ENCODE measurements around the gene HIVEP3. TPM values are rescaled to one million over a fixed set of nuclear protein-coding genes. Genes with fewer than 3 reads are reported as not detected.

Gene HIVEP3
- total RNA-seq, 1 donor from 2014 or later: 38.9 TPM

- intact Hi-C loops (cut with micrococcal nuclease): loop anchor here (2.0 kb wide), 1 partner anchor 17 kb away; no protein-coding TSS in a partner anchor
These were observed 240.4 kb downstream of the HIVEP3 start for GRCh38 chr1:41678111-41678878.

DNA sequence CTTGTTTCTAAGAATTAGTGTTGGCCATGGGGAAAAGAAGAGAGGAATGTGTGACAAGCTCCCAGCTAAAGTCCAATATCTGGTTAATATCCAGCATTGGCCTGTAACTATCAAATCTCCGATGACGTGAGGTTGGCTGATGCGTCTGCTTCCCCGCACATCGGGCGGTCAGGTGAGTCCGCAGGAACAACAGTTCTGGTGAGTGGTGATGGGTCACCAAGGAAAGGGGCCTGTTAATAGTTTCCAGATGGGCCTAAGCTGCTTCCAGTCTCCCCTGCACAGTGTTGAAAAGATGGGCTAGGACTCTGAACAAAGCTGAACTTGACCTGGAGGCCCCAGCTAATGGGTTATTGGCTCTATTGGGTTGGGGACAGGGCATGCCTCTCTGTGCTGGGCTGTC, 241.1 kb downstream of the HIVEP3 start:
- intact Hi-C loops (cut with micrococcal nuclease): loop anchor here (2.0 kb wide), 1 partner anchor 17 kb away; no protein-coding TSS in a partner anchor

DNA sequence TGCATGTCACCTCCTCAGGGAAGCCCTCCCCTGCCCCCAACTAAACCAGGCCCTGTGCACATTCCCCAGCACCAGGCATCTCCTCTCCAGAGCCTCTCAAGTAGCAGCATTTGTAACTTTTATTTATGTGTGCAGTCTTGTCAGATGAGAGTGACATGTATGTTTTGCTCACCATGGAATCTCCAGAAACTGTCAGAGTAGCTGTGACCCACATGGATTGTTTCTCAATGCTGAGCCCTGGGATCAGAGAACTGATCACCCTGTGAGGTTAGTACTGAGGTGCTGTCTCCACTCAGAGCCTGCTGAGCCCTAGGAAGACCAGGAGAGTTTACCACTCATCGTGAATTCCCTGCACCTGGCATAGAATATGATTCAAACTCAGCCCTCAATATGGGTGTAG, 243.3 kb downstream of the HIVEP3 start:
- intact Hi-C loops (cut with micrococcal nuclease): no loop called here

DNA sequence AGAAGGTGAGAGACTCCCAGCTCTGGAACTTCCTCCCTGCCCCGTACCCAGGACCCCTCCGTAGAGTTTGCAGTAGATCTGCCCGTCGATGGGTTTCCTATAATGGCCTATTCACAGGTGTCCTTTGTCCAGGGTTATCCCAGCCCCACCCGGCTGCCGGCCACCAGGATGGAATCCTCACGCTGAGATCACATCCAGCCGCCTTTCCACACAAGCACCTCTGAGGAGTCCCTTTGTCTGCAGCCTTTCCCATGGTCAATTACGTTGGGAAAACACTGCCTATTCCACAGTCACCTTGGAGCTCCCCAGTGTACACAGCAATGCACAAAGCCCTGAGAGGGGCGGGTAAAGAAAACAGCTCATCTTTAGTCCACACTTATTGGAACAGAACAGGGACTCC, 244.2 kb downstream of the HIVEP3 start:
- intact Hi-C loops (cut with micrococcal nuclease): loop anchor here (5.0 kb wide), 1 partner anchor 37 kb away; no protein-coding TSS in a partner anchor

DNA sequence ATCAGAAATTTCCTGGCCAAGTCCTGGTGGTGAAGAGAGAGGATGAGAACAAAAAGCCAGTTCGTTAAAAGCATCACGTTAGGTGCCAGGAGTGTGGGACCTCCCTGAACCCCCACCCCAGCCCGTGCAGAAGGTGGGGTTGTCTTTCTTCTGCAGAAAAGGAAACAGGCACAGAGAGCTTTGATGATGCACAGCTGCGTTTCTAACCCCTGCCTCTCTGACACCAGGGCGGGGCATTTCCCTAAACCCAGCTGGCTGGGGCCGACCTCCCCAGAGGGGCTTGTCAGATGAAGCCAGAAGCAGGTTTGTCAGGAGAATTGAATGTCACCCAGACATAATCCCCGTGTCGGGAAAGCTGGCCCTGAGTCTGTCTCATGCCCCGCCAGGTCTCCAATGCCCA, 244.9 kb downstream of the HIVEP3 start:
- intact Hi-C loops (cut with micrococcal nuclease): loop anchor here (1.0 to 5.0 kb wide), 3 partner anchors 9 to 37 kb away; no protein-coding TSS in a partner anchor

- intact Hi-C loops (cut with micrococcal nuclease): loop anchor here (1.0 to 5.0 kb wide), 3 partner anchors 10 to 36 kb away; no protein-coding TSS in a partner anchor
These were observed 245.3 kb downstream of the HIVEP3 start for GRCh38 chr1:41673378-41673777.

- intact Hi-C loops (cut with micrococcal nuclease): loop anchor here (1.0 to 5.0 kb wide), 3 partner anchors 10 to 36 kb away; no protein-coding TSS in a partner anchor
These were observed 245.9 kb downstream of the HIVEP3 start for GRCh38 chr1:41672641-41673361.

DNA sequence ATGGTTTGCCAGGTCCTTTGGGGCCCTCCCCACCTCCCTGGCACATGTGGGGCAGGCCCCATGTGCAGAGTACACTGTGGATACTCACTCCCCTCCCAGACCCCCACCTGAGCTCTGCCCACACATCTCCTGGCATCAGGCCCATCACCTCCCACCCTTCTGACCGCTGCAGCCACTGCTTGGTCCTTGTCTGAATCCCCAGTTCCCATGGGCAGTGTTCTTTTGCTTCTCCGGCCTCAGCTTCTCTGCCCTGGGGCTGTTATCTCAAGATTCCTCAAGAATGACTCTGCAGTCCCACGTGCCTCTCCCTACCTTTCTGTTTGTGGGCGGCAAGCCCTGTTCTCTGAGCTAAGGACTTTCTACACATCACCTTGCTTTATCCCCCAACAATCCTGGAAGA, 246.5 kb downstream of the HIVEP3 start:
- intact Hi-C loops (cut with micrococcal nuclease): loop anchor here (5.0 kb wide), 1 partner anchor 35 kb away; no protein-coding TSS in a partner anchor

GRCh38 chr1:41671116-41671755, 247.5 kb downstream of the HIVEP3 start:
- intact Hi-C loops (cut with micrococcal nuclease): loop anchor here (5.0 kb wide), 1 partner anchor 34 kb away; no protein-coding TSS in a partner anchor

- intact Hi-C loops (cut with micrococcal nuclease): loop anchor here (5.0 kb wide), 1 partner anchor 33 kb away; no protein-coding TSS in a partner anchor
These were observed 248.3 kb downstream of the HIVEP3 start for GRCh38 chr1:41670217-41670957.

- intact Hi-C loops (cut with micrococcal nuclease): loop anchor here (10.0 kb wide), 1 partner anchor 304 kb away; the partner anchor contains the start of gene FOXO6
These were observed 249.8 kb downstream of the HIVEP3 start for GRCh38 chr1:41668967-41669366.

DNA sequence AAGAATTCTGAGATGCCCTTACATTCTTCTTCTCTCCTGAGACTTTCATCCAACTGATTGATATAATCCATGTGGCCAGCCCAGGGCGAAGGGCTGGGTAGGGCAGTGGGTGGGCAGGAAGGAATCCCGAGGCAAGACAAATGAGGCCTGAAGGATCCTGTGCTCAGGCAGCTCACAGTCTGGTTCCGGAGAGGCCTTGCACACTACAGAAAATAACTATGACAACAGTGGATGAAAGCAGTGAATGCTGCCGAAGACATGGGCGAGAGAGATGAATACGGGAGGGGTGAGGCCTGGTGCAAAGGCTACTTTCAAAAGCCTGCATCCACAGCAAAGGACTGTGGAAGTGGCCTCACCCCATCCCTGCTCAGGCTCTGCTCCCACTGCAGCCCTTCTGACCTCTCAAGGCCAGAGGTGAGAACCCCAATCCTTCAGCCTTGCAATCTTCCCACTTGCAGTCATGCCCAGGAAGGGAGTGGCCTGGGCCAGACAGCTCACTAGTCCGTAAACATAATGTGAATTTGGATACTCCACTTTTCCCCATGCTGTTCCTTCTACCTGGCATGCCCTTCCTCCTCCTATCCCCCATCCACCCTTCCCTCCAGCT, 250.6 kb downstream of the HIVEP3 start:
- intact Hi-C loops (cut with micrococcal nuclease): loop anchor here (10.0 kb wide), 1 partner anchor 303 kb away; the partner anchor contains the start of gene FOXO6

DNA sequence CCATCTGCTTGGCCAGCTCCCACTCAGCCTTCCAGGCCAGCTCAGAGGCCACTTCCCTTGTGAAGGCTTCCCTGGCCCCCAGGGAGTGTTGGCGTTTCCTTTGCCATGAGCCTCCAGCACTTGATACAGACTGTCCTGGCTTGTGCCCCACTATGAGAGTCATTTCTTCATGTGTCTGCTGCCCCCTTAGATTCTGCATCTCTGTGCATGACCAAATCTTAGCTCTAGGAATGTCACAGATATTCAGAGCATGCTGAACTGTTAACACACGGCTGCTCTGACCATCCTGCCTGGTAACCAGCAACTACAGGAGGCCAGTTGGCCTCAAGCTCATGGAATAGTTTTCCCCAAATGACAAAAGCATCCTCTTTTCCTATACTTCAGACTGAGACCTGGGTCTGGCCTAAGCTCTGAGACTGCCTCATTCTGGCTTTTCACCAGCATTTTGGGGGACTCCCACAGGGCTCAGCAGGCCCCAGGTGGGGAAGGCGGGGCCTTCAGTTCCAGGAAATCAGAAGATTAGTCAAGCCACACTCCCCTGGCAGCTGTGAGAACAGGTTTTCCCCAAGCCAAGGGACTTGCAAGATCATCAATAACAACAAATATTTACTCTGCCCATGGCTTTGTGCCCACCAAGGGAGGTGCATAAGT, 251.6 kb downstream of the HIVEP3 start:
- intact Hi-C loops (cut with micrococcal nuclease): loop anchor here (1.0 to 10.0 kb wide), 4 partner anchors 16 to 796 kb away; partner anchors contain the start of genes CCDC30 and FOXO6

DNA sequence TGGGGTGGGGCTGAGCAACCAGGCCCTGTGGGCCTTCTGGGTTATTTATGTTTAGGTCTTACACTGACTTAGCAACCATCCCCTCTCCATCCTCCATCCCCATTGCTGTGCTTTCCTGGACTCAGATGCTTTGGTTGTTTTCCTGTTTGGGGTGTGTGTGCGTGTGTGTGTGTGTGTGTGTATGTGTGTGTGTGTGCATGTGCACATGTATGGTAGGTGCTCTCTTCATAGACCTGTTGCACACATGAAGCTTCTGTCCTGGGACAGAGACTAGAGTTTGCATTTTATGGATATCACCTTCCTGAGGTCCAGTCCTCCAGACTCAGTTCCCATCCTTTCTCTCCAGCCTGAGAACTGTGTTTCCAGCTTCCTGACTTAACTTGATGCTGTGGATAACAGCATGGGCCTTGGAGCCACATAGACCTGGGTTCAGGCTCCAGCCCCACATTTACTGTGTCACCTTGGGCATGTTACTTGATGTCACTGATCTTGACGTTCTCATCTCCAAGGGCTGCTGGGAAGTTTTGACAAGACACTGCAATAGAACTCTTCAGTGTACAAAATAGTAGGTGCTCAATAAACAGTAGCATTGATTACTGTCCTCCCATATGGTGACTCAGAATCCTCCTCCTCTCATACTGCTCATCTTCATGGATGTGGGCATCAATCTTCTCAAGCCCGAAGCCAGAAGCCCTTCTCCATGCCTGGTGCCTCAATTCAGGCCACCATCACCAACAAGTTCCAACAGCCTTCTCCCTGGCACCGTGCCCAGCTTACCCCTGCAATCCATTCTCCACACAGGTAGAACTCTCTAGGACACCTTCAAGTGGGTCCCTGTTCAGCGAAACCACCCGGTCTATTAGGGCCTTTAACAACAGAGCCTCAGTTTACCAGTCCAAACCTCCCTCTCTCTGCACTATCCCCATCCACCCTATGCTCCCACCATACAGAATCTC, 252.5 kb downstream of the HIVEP3 start:
- intact Hi-C loops (cut with micrococcal nuclease): loop anchor here (2.0 to 10.0 kb wide), 3 partner anchors 17 to 797 kb away; partner anchors contain the start of genes CCDC30 and FOXO6

GRCh38 chr1:41664861-41665640, 253.7 kb downstream of the HIVEP3 start:
- intact Hi-C loops (cut with micrococcal nuclease): loop anchor here (5.0 to 10.0 kb wide), 2 partner anchors 72 to 300 kb away; partner anchors contain the start of gene FOXO6

DNA sequence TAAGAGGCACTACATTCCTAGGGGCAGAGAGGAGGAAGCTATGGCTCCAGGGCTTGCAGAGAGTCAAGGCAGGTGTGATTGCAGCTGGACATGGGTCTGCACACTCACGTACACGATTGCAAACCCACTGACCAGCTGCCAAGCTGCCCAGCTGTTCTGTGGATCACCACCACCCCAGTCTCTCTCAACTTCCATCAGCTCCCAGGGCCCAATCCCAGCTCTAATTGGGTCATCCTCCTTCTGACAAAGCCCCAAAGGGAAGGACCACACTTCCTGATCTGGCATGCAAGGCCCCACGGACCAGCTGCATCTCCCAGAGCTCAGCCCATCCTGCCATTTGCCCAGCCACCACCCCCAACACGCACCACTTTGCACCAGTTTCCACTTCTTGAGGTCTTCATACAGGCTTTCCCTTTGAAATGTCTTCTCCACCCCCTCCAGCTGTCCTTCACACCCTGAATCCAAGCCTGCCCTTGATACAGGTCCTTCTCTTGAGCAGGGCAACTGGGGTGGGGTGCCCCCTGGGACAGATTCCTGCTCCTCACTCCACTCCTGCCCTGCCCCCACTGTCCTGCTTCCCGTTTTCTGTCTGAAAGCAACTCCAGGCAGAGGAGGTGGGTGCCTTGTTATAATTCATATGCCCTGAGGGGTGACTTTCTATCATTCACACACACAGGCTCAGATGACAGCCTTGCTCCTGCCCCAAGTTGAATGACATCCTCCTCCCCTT, 254.9 kb downstream of the HIVEP3 start:
- intact Hi-C loops (cut with micrococcal nuclease): loop anchor here (2.0 to 10.0 kb wide), 3 partner anchors 73 to 299 kb away; partner anchors contain the start of gene FOXO6

Data from T-helper 1 cell treated with Interleukin-12 subunit alpha and Interleukin-12 subunit beta and Interleukin-4 antibody, amounts not matched to agents 30 ng/mL and 1 ng/mL, for 36 hours (primary cell).